K562 (cell line): ENCODE results near the gene GPT2. TPM values are rescaled to one million over a fixed set of nuclear protein-coding genes. Genes with fewer than 3 reads are reported as not detected.
A peak's percentile ranks its signal among the peaks of the same experiment; 100 is the strongest.

Experiments used
- ATAC-seq: fragments of 200-7000 bp; cut with Tn5 transposase; 3 replicates; pipeline ENCODE4 v1.9.1; 2020; ENCODE audit warnings: moderate library complexity
- BruUV-seq: library from RNA; stranded (reverse); fragments of 400-500 nt; replicated peaks from 2 replicates; lab custom pipeline; 2021; lab: Mats Ljungman, UMichigan
- CTCF ChIA-PET: fragments of 300-600 bp; formaldehyde crosslinking; extraction: SDS; loops from one replicate; lab custom pipeline; 2021; ENCODE audit warnings: low intra/inter-chr PET ratio; lab: Yijun Ruan, JAX
- POLR2A ChIA-PET: fragments of 300-600, 350-650 bp; sonication (Branson Sonifier 250); formaldehyde crosslinking; extraction: SDS; loops from one replicate; lab custom pipeline; 2021; ENCODE audit warnings: antibody characterized with exemption, inconsistent platforms; lab: Yijun Ruan, JAX
- DNase-seq, 4 experiments: peaks; one replicate each; pipeline versions ENCODE4 v3.0.0 to v3.0.0-alpha.2; 2011 to 2018; ENCODE audit warnings: low spot score in 3 of 4, mixed read lengths in 3 of 4; ENCODE audit errors: extremely low read depth in 1 of 4
- FAIRE-seq: peaks from 2 replicates; lab custom pipeline; 2011; peaks lifted over from hg19 to GRCh38; lab: Jason Lieb, UNC
- H2AFZ ChIP-seq: 2 replicates; pipeline ENCODE4 v1.6.0; 2011; ENCODE audit warnings: low read depth, low read length, control low read depth, inconsistent platforms
- H3K27ac ChIP-seq: fragments of 200-600 bp; 3 replicates; pipeline ENCODE4 v1.8.0; 2011; ENCODE audit warnings: low read depth, mild to moderate bottlenecking, control low read depth, inconsistent platforms, low read length, moderate library complexity, mixed read lengths; ENCODE audit errors: extremely low read depth
- H3K27me3 ChIP-seq, 2 experiments: fragments of 300-600 bp in 1 of 2; 2 replicates in 1 of 2; 3 replicates in 1 of 2; pipeline versions ENCODE4 v1.6.0 to v1.8.0; 2011; ENCODE audit warnings: inconsistent platforms in 2 of 2, low read length in 2 of 2, mild to moderate bottlenecking in 1 of 2, mixed read lengths in 1 of 2, moderate library complexity in 1 of 2; ENCODE audit not compliant: control insufficient read depth in 2 of 2, insufficient read depth in 2 of 2
- H3K36me3 ChIP-seq: fragments of 300-600 bp; 3 replicates; pipeline ENCODE4 v1.8.0; 2011; ENCODE audit warnings: mild to moderate bottlenecking, low read length, inconsistent platforms; ENCODE audit not compliant: control insufficient read depth, insufficient read depth
- H3K4me1 ChIP-seq, 2 experiments: fragments of 200-600 bp in 1 of 2; replicated peaks in 1 of 2; 2 replicates in 1 of 2; 3 replicates in 1 of 2; pipeline versions ENCODE4 v1.5.1 to v1.8.0; 2011; ENCODE audit warnings: inconsistent platforms in 2 of 2, low read length in 2 of 2, mild to moderate bottlenecking in 1 of 2, mixed read lengths in 1 of 2, moderate library complexity in 1 of 2; ENCODE audit not compliant: control insufficient read depth in 2 of 2, insufficient read depth in 2 of 2
- H3K4me2 ChIP-seq: 2 replicates; pipeline ENCODE4 v1.6.1; 2011; ENCODE audit warnings: low read length, control low read depth, inconsistent platforms, mixed read lengths; ENCODE audit not compliant: insufficient read depth
- H3K4me3 ChIP-seq: fragments of 200-600 bp; sonication (generic), shearing (Covaris generic); 2 replicates; pipeline ENCODE4 v1.5.1; 2016; ENCODE audit warnings: control low read depth, inconsistent platforms
- H3K79me2 ChIP-seq: fragments of 200-600 bp; 3 replicates; pipeline ENCODE4 v1.8.0; 2011; ENCODE audit warnings: low read length, inconsistent platforms; ENCODE audit not compliant: control insufficient read depth, insufficient read depth
- H3K9ac ChIP-seq, 2 experiments: 2 replicates each; pipeline versions ENCODE4 v1.6.0 to v1.6.1; 2011; ENCODE audit warnings: low read depth in 2 of 2, low read length in 2 of 2, control low read depth in 1 of 2, inconsistent platforms in 1 of 2, mild to moderate bottlenecking in 1 of 2, mixed read lengths in 1 of 2; ENCODE audit not compliant: insufficient read depth in 1 of 2
- H3K9me1 ChIP-seq: one replicate; pipeline ENCODE4 v1.6.0; 2011; ENCODE audit warnings: inconsistent platforms, mild to moderate bottlenecking, low read length, moderate library complexity; ENCODE audit not compliant: control insufficient read depth, insufficient read depth
- H3K9me3 ChIP-seq: replicated peaks from 2 replicates; pipeline ENCODE4 v1.5.1; 2011; ENCODE audit warnings: low read depth, low read length, inconsistent platforms; ENCODE audit not compliant: control insufficient read depth, insufficient read depth
- H4K20me1 ChIP-seq: replicated peaks from 2 replicates; pipeline ENCODE4 v1.6.1; 2011; ENCODE audit warnings: low read length, inconsistent platforms, mixed read lengths; ENCODE audit not compliant: control insufficient read depth, insufficient read depth
- RBM25 ChIP-seq: fragments of 200-400 bp; formaldehyde crosslinking; IDR thresholded peaks from 2 replicates; pipeline ENCODE4 v1.6.1; 2018; ENCODE audit warnings: low read length, low read depth, moderate library complexity; ENCODE audit not compliant: severe bottlenecking
- TRIM28 ChIP-seq: fragments of 450-650 bp; IDR thresholded peaks from 2 replicates; pipeline ENCODE4 v1.6.1; 2017
- ZNF12 ChIP-seq: sonication (generic); formaldehyde crosslinking; IDR thresholded peaks from 2 replicates; pipeline ENCODE4 v1.4.0; 2020; ENCODE audit warnings: mild to moderate bottlenecking, missing genetic modification reagents
- ZNF146 ChIP-seq: IDR thresholded peaks from one replicate; pipeline ENCODE4 v1.6.1; 2018; ENCODE audit warnings: missing compliant biosample characterization; ENCODE audit not compliant: unreplicated experiment
- ZNF217 ChIP-seq: sonication (generic); formaldehyde crosslinking; IDR thresholded peaks from 2 replicates; pipeline ENCODE4 v1.8.0; 2022; ENCODE audit warnings: mild to moderate bottlenecking, missing genetic modification reagents
- ZNF316 ChIP-seq: fragments of 450-650 bp; IDR thresholded peaks from 2 replicates; pipeline ENCODE4 v1.6.1; 2016
- WGBS: fragments of 100-300 bp; shearing (Covaris generic); methylation state at CpG from one replicate; pipeline ENCODE4 v1.1.6; 2016; ENCODE audit warnings: low coverage, mixed read lengths; ENCODE audit not compliant: insufficient coverage; ENCODE audit errors: missing lambda C conversion rate; 5-methylcytosine and 5-hydroxymethylcytosine counted together
- in situ Hi-C: fragments of 300-500 bp; cut with MboI; formaldehyde crosslinking; loops from 4 replicates; pipeline ENCODE4 v1.15.0; 2018; ENCODE audit warnings: inconsistent platforms, mixed read lengths
- intact Hi-C: fragments of 100-400 bp; cut with micrococcal nuclease; formaldehyde crosslinking; loops from 2 replicates; pipeline ENCODE4 v1.14.2; 2022
- polyA plus RNA-seq, 8 experiments: library from polyadenylated mRNA; depleted of rRNA in 4 of 8; stranded (reverse) in 5 of 8; unstranded in 3 of 8; fragments of >200 nt; fragmentation: Nextera tagmentation in 2 of 8; fragmentation: Illumina TruSeq in 1 of 8; extraction: Ambion mirVana in 2 of 8; extraction: Trizol in 1 of 8; gene quantifications; 2 replicates each; pipeline versions ENCODE4 v1.2.1 to v1.2.3, GENCODE V29; 2011 to 2014; ENCODE audit warnings: inconsistent platforms in 1 of 8, missing spikeins in 1 of 8
- total RNA-seq, 7 experiments: library from RNA; depleted of rRNA in 6 of 7; stranded (reverse); fragments of >200 nt in 6 of 7; fragmentation: Illumina TruSeq in 2 of 7; extraction: Trizol in 2 of 7; gene quantifications; 2 replicates each; pipeline versions ENCODE4 v1.2.1 to v1.2.3, GENCODE V29; 2011 to 2021; ENCODE audit warnings: low replicate concordance in 1 of 7
- TF ChIP-seq, protein P1 (sequence below): fragments of 250-450 bp; sonication (Bioruptor Pico); IDR thresholded peaks from 2 replicates; pipeline ENCODE4 v1.8.0; 2021; ENCODE audit warnings: borderline replicate concordance, mild to moderate bottlenecking, moderate library complexity; ENCODE audit not compliant: poor library complexity, severe bottlenecking

Gene GPT2
- total and polyA plus RNA-seq, 9 of the 15 experiments (the other 6 are each of a cell fraction or from before 2014, with no cell fraction given) = 0.79 to 14.4 (median 5.8) TPM

DNA sequence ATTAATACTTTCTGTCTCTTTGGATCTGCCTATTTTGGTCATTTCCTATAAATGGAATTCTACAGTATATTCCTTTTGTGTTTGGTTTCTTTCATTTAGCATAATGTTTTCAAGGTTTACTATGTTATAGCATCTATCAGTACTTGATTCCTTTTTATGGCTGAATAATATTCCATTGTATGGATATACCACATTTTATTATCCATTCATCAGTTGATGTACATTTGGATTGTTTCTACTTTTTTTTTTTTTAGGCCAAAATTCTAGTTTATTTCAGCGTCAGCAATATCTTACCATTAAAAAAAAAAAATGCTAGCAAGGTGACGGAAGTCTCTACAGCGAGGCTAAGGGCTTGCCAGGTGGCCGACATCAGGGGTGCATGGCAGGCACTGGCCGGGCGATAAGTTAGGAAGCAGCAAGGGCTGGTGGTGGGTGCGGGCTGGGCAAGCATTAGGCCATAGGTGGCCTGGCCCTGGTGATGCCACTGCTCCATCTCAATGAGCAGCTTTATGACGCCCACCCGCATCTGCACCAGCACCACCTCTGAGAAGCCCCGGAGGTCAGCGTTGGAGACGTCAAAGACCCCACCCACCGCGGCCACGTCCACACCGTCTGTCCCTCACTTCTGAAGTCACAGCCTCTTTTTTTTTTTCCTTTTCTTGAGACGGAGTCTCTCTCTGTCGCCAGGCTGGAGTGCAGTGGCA lies 41.8 kb upstream of the GPT2 start:
- CTCF ChIA-PET = interaction anchor here (0.5 kb wide), 1 partner anchor 15 kb away, joined by 4 read pairs; no protein-coding TSS in a partner anchor
- in situ Hi-C loops (no loop called here), intact Hi-C loops (no loop called here)
- Histone ChIP-seq H3K4me3 (no peak overlapping the region), H4K20me1 (no peaks in the 10 kb centered on the region), H3K9ac (no peak overlapping the region), H3K9me1 (no peaks in the 10 kb centered on the region), H3K79me2 (no peaks in the 10 kb centered on the region), H3K36me3 (no peaks in the 10 kb centered on the region), H3K27ac (no peak overlapping the region), H3K27me3 (no peaks in the 10 kb centered on the region), H3K4me2 (no peak overlapping the region), H2AFZ (no peak overlapping the region), H3K9me3 (no peaks in the 10 kb centered on the region), H3K4me1 (peaks cover 0 to 5% of the 10 kb centered on the region in 2 experiments; a peak in 2 of 5 replicates)
- no TSS peak for BruUV-seq
- no peak for DNase-seq
- TF ChIP-seq ZNF146 (peak; percentile 70), ZNF316 (peak; percentile 62), TRIM28 (0 out of 2 replicates have a peak, but pooled peaks have one; percentile 50), ZNF12 (peak; percentile 88; the same call in 1 of the 2 replicates), ZNF217 (CRISPR knock-in tag) (no peak), RBM25 (peak; percentile 41)
- TF ChIP-seq, protein P1, sequence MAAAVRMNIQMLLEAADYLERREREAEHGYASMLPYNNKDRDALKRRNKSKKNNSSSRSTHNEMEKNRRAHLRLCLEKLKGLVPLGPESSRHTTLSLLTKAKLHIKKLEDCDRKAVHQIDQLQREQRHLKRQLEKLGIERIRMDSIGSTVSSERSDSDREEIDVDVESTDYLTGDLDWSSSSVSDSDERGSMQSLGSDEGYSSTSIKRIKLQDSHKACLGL = no peak
- WGBS = 82% methylated on average over 11 of the region's 18 CpGs
- POLR2A ChIA-PET = no interaction called here
- no peak for FAIRE-seq
- ATAC-seq = no peak
